PC-3 (cell line): Measurements from ENCODE around the gene CCDC187. TPM values are rescaled to one million over a fixed set of nuclear protein-coding genes. Genes with fewer than 3 reads are reported as not detected.

ENCODE experiments used
- ATAC-seq: fragments of 200-7000 bp; cut with Tn5 transposase; 2 replicates; pipeline ENCODE4 v1.9.1; 2020; ENCODE audit warnings: mild to moderate bottlenecking, moderate library complexity
- BruUV-seq: library from RNA; stranded (reverse); fragments of 400-500 nt; replicated peaks from 2 replicates; lab custom pipeline; 2021; lab: Mats Ljungman, UMichigan
- CTCF ChIA-PET: fragments of 300-600 bp; sonication (Branson Sonifier 250); formaldehyde crosslinking; loops from one replicate; lab custom pipeline; 2022; ENCODE audit warnings: antibody characterized with exemption; lab: Charles Lee
- POLR2A ChIA-PET: fragments of 300-600 bp; sonication (Branson Sonifier 250); formaldehyde crosslinking; loops from one replicate; lab custom pipeline; 2022; ENCODE audit warnings: antibody characterized with exemption; ENCODE audit not compliant: unreplicated experiment; lab: Charles Lee
- DNase-seq: peaks from one replicate; pipeline ENCODE4 v3.0.0-alpha.2; 2015
- H2AFZ ChIP-seq: fragments of 300-600 bp; sonication (generic); 2 replicates; pipeline ENCODE4 v1.6.0; 2016; ENCODE audit warnings: antibody characterized with exemption, low read length
- H3F3A ChIP-seq: fragments of 300-600 bp; sonication (generic); one replicate; pipeline ENCODE4 v1.6.0; 2017; ENCODE audit warnings: antibody characterized with exemption, low read length, control low read depth, mild to moderate bottlenecking; ENCODE audit not compliant: unreplicated experiment
- H3K27ac ChIP-seq: fragments of 300-600 bp; sonication (generic); 2 replicates; pipeline ENCODE4 v1.5.1; 2016; ENCODE audit warnings: mild to moderate bottlenecking, low read length
- H3K27me3 ChIP-seq: fragments of 300-600 bp; sonication (generic); 2 replicates; pipeline ENCODE4 v1.6.1; 2016; ENCODE audit warnings: low read length, mixed read lengths
- H3K36me3 ChIP-seq: fragments of 300-600 bp; sonication (generic); 2 replicates; pipeline ENCODE4 v1.6.1; 2016; ENCODE audit warnings: low read depth, mixed run types, low read length, mixed read lengths
- H3K4me1 ChIP-seq: fragments of 300-600 bp; sonication (generic); 2 replicates; pipeline ENCODE4 v1.5.1; 2016; ENCODE audit warnings: low read length; ENCODE audit not compliant: insufficient read depth
- H3K4me2 ChIP-seq: fragments of 300-600 bp; sonication (generic); 2 replicates; pipeline ENCODE4 v1.6.0; 2016; ENCODE audit warnings: low read length
- H3K4me3 ChIP-seq: fragments of 300-600 bp; sonication (generic); 2 replicates; pipeline ENCODE4 v1.5.1; 2016; ENCODE audit warnings: mild to moderate bottlenecking, low read length, mixed read lengths
- H3K79me2 ChIP-seq: fragments of 300-600 bp; sonication (generic); 2 replicates; pipeline ENCODE4 v1.6.1; 2017; ENCODE audit warnings: low read length, mixed read lengths
- H3K9ac ChIP-seq: fragments of 300-600 bp; sonication (generic); 2 replicates; pipeline ENCODE4 v1.6.0; 2016; ENCODE audit warnings: mild to moderate bottlenecking, low read length
- H3K9me2 ChIP-seq: fragments of 300-600 bp; sonication (generic); replicated peaks from 2 replicates; pipeline ENCODE4 v1.6.1; 2016; ENCODE audit warnings: mixed run types, low read length, mixed read lengths
- H3K9me3 ChIP-seq: fragments of 300-600 bp; sonication (generic); 2 replicates; pipeline ENCODE4 v1.6.1; 2016; ENCODE audit warnings: low read length, mixed read lengths
- H4K20me1 ChIP-seq: fragments of 300-600 bp; sonication (generic); 2 replicates; pipeline ENCODE4 v1.6.1; 2016; ENCODE audit warnings: low read length, mixed read lengths
- EZH2 ChIP-seq: fragments of 300-600 bp; sonication (generic); IDR thresholded peaks from one replicate; pipeline ENCODE4 v1.6.1; 2017; ENCODE audit warnings: antibody characterized with exemption, mild to moderate bottlenecking, low read length; ENCODE audit not compliant: unreplicated experiment
- EZH2phosphoT487 ChIP-seq: fragments of 300-600 bp; sonication (generic); IDR thresholded peaks from 2 replicates; pipeline ENCODE4 v1.6.1; 2018; ENCODE audit warnings: mild to moderate bottlenecking, antibody characterized with exemption, low read length, borderline replicate concordance
- intact Hi-C: fragments of 100-400 bp; cut with micrococcal nuclease; formaldehyde crosslinking; loops from 2 replicates; pipeline ENCODE4 v1.9.0; 2023
- total RNA-seq: library from RNA; depleted of rRNA; stranded (reverse); fragments of >200 nt; gene quantifications from 2 replicates; pipeline ENCODE4 v1.2.3, GENCODE V29; 2014
- TF ChIP-seq, protein P1 (sequence below): fragments of 300-600 bp; sonication (generic); conservative IDR thresholded peaks from 2 replicates; pipeline ENCODE4 v1.5.1; 2017; ENCODE audit warnings: antibody characterized with exemption, low read depth, mild to moderate bottlenecking, low read length

The CCDC187 gene
- total RNA-seq, 1 experiment from 2014 or later, result 0.04 TPM

DNA sequence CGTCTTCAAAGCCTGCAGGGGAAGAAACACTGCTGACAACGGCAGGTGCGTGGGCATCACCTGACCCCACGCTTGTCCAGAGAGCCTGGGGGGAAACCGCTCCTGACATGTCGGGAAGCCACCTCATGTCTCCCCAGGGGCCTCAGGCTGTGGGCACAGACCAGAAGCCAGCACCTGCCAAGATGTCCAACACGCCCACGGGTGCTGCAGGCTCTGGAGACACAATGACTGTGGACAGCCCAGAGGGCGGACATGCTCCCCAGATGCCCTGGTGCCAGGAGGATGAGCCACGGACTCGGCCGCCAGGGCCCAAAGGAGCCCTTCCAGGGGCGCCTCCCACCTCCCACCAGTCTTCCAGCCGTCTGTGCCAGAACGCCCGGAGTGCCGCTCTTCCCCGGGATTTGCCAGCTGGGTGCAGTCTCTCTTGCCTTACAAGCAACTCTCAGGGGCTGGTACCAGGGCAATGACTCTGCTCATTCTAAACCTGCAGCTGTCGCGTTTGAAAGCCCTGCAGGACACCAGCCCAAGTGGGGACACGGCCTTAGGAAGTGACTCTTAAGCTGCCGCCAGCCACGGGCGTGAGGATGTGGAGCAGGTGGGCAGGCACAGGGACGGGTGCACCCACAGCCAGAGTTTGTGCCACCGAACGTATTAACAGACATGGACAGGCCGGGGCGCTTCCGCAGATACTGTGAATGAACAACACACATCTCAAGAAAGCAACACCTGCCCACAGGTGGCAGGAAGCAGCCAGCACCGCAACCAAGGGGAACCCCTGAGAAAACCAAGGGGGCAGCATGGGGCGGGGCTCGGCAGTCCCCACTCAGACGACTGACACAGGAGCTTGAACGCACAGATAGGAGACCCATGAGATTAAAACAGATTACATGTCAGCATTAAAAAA is 92.2 kb downstream of the CCDC187 start:
- peaks cover 23% of the 10 kb centered on the region for H3K36me3 ChIP-seq

GRCh38 chr9:136211006-136211405 is 92.9 kb downstream of the CCDC187 start:
- CTCF ChIA-PET, result interaction anchor here (0.7 kb wide), 1 partner anchor 50 kb away, joined by 3 read pairs; no protein-coding TSS in a partner anchor
- POLR2A ChIA-PET, result no interaction called here

More for the DNA sequence above, 92.2 kb downstream of the CCDC187 start:
- no TSS peak for BruUV-seq
- DNase-seq (no peak), ATAC-seq (no peak)
- ChIA-PET CTCF (no interaction called here), POLR2A (no interaction called here)
- Histone ChIP-seq H3F3A (no peaks in the 10 kb centered on the region), H3K4me3 (no peak overlapping the region), H4K20me1 (no peaks in the 10 kb centered on the region), H3K4me2 (no peak overlapping the region), H2AFZ (no peak overlapping the region), H3K9me3 (no peaks in the 10 kb centered on the region), H3K9me2 (no peaks in the 10 kb centered on the region), H3K4me1 (no peaks in the 10 kb centered on the region), H3K27me3 (no peaks in the 10 kb centered on the region), H3K27ac (no peak overlapping the region), H3K9ac (no peak overlapping the region), H3K79me2 (no peaks in the 10 kb centered on the region)
- intact Hi-C loops, result no loop called here
- TF ChIP-seq, protein P1, sequence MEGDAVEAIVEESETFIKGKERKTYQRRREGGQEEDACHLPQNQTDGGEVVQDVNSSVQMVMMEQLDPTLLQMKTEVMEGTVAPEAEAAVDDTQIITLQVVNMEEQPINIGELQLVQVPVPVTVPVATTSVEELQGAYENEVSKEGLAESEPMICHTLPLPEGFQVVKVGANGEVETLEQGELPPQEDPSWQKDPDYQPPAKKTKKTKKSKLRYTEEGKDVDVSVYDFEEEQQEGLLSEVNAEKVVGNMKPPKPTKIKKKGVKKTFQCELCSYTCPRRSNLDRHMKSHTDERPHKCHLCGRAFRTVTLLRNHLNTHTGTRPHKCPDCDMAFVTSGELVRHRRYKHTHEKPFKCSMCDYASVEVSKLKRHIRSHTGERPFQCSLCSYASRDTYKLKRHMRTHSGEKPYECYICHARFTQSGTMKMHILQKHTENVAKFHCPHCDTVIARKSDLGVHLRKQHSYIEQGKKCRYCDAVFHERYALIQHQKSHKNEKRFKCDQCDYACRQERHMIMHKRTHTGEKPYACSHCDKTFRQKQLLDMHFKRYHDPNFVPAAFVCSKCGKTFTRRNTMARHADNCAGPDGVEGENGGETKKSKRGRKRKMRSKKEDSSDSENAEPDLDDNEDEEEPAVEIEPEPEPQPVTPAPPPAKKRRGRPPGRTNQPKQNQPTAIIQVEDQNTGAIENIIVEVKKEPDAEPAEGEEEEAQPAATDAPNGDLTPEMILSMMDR, result no peak
- no peak for TF ChIP-seq EZH2

GRCh38 chr9:136210276-136210675 is 93.6 kb downstream of the CCDC187 start:
- H4K20me1 ChIP-seq, result no peaks in the 10 kb centered on the region
- no peak overlapping the region for H3K4me3 ChIP-seq
- no peaks in the 10 kb centered on the region for H3K9me3 ChIP-seq
- DNase-seq (no peak), ATAC-seq (no peak)
- H3K9me2 ChIP-seq, result no peaks in the 10 kb centered on the region
- H3K27me3 ChIP-seq, result no peaks in the 10 kb centered on the region
- H3K4me2 ChIP-seq, result no peak overlapping the region
- H3K4me1 ChIP-seq, result no peaks in the 10 kb centered on the region
- POLR2A ChIA-PET, result no interaction called here
- CTCF ChIA-PET, result no interaction called here
- no TSS peak for BruUV-seq
- H3K9ac ChIP-seq, result no peak overlapping the region
- TF ChIP-seq, protein P1, result no peak
- TF ChIP-seq EZH2phosphoT487 (no peak), EZH2 (no peak)
- no peaks in the 10 kb centered on the region for H3F3A ChIP-seq
- intact Hi-C loops, result no loop called here
- H2AFZ ChIP-seq, result no peak overlapping the region
- H3K27ac ChIP-seq, result no peak overlapping the region
- H3K36me3 ChIP-seq, result peaks cover 18% of the 10 kb centered on the region
- no peaks in the 10 kb centered on the region for H3K79me2 ChIP-seq

More at GRCh38 chr9:136211006-136211405, 92.9 kb downstream of the CCDC187 start:
- BruUV-seq, result no TSS peak
- H2AFZ ChIP-seq, result no peak overlapping the region
- H3K9me3 ChIP-seq, result no peaks in the 10 kb centered on the region
- H3K4me3 ChIP-seq, result no peak overlapping the region
- DNase-seq, result no peak
- ATAC-seq, result no peak
- H3F3A ChIP-seq, result no peaks in the 10 kb centered on the region
- H3K4me1 ChIP-seq, result no peaks in the 10 kb centered on the region
- H3K4me2 ChIP-seq, result no peak overlapping the region
- TF ChIP-seq EZH2phosphoT487, result no peak
- no peak for TF ChIP-seq EZH2
- TF ChIP-seq, protein P1, result no peak
- peaks cover 23% of the 10 kb centered on the region for H3K36me3 ChIP-seq
- H3K27me3 ChIP-seq, result no peaks in the 10 kb centered on the region
- no peaks in the 10 kb centered on the region for H3K9me2 ChIP-seq
- H3K9ac ChIP-seq, result no peak overlapping the region
- intact Hi-C loops, result no loop called here
- H4K20me1 ChIP-seq, result no peaks in the 10 kb centered on the region
- no peaks in the 10 kb centered on the region for H3K79me2 ChIP-seq
- no peak overlapping the region for H3K27ac ChIP-seq
